ENCODE data around the gene PKIB. TPM values are rescaled to one million over a fixed set of nuclear protein-coding genes. Genes with fewer than 3 reads are reported as not detected.

PKIB gene, protein sequence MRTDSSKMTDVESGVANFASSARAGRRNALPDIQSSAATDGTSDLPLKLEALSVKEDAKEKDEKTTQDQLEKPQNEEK
- total RNA-seq (0.62 TPM), polyA plus RNA-seq (under 1 TPM in 3 of 4 donors, not detected in 1; 0.32 to 0.95 (median 0.72) TPM)

DNA sequence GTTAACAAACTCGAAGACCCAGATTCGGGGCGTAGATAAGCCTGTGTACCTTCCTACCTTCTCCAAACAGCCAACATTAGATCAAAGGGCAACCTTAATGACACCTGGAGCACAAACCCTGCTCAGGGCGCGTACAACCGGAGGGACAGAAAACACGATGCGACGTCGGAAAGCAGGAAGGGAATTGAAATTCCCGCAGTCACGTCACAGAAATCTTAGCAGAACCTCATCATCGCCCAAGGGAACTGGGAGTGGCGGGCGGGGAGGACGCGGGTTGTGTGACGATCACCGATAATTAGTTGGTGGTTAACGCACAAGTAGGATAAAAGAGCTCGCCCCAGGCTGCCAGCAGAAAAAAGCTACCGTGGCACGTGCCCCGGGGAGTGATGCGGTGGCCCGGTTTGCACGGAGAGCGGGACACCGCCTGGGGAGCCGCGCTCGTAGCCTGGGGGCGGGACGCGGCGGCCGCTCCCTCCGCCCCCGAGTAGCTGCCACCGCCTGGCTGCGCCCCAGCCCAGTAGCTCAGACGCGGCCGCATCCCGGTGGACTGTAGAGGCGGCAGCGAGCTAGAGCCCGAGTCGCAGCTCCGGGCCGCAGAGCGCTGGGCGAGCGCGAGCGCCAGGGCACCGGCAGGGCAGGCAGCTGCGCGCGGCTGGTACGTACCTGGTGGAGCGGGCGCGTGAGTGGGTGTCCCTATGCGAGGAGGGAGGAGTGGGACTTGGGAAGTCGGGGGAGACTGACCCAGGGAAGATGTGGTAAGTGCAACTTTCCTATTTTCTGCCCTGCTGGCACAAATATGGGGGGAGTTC, at the start of gene PKIB:
Gene PKIB (plus strand): TSS at position 525 of the 809 bp plus-strand sequence. CDS start 107,390 bp downstream, outside the sequence.
- ATAC-seq (ENCODE audit: low read depth in 2 of 2): peak; percentile 66 to 70
- Mint-ChIP-seq H3K4me3 (peak within 1 kb of the TSS; percentile 71 to 90 (median 80)), H3K9me3 (peaks cover 0 to 7% (median 1%) of the 10 kb centered on the region in 7 donors), H3K36me3 (no peaks in the 10 kb centered on the region), H3K27me3 (peaks cover 50% of the 10 kb centered on the region), H3K27ac (peak within 1 kb of the TSS in 2 of 3 donors; percentile 4 to 56), H3K4me1 (peaks cover 0 to 20% (median 11%) of the 10 kb centered on the region in 4 donors)
- peaks cover 24% of the 10 kb centered on the region for H3K27me3 ChIP-seq (ENCODE audit: control insufficient read depth, insufficient read depth, low read length)
- H3K4me3 ChIP-seq (ENCODE audit: low read depth, low read length): peak within 1 kb of the TSS; percentile 75
- peaks cover 15% of the 10 kb centered on the region for H3K4me1 ChIP-seq (ENCODE audit: control insufficient read depth, insufficient read depth, low read length, poor library complexity, severe bottlenecking)
- H3K9me3 ChIP-seq (ENCODE audit: control insufficient read depth in 2 of 2, low read length in 2 of 2): peaks cover 0 to 1% of the 10 kb centered on the region in 2 experiments
- DNase-seq: peak in 2 of 3 donors; percentile 2 to 53
- H3K27ac ChIP-seq (ENCODE audit: insufficient read depth, low read length, poor library complexity, severe bottlenecking): no peak within 1 kb of the TSS
- no peaks in the 10 kb centered on the region for H3K36me3 ChIP-seq (ENCODE audit: control insufficient read depth, insufficient read depth, low read length)

DNA sequence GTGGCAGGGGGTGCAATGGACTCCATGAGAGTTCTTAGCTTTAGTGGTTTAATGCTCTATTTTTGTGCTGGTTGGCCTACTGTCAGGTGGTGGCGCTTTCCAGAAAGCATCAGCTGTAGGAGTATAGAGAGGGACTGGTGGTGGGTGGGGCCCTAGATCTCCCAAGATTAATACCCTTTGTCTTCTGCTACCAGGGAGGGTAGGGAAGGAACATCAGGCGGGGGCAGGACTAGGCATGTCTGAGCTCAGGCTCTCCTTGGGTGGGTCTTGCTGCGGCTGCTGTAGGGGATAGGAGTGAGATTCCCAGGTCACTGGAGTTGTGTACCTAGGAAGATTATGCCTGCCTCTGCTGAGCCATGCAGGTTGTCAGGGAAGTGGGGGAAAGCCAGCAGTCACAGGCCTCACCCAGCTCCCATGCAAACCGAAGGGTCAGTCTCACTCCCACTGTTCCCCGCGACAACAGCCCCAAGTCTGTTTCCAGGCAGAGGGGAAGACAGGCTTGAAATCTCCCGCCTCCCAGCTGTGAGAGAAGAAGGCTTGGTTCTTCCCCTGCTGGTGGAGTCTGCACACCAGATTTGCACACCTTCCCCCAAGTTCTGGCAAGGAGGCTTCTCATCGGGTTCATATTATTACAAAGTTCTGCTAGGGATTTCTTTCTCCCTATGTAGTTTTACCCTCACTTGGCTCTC, 46.7 kb upstream of the PKIB start:
- Histone ChIP-seq H3K36me3 (ENCODE audit: control insufficient read depth, insufficient read depth, low read length) (no peaks in the 10 kb centered on the region), H3K27me3 (ENCODE audit: control insufficient read depth, insufficient read depth, low read length) (no peaks in the 10 kb centered on the region), H3K4me3 (ENCODE audit: low read depth, low read length) (no peak overlapping the region), H3K4me1 (ENCODE audit: control insufficient read depth, insufficient read depth, low read length, poor library complexity, severe bottlenecking) (no peaks in the 10 kb centered on the region), H3K9me3 (ENCODE audit: control insufficient read depth in 2 of 2, low read length in 2 of 2) (peaks cover 0 to 11% of the 10 kb centered on the region in 2 experiments), H3K27ac (ENCODE audit: insufficient read depth, low read length, poor library complexity, severe bottlenecking) (no peak overlapping the region)
- Mint-ChIP-seq H3K9me3 (peaks cover 0 to 15% (median 6%) of the 10 kb centered on the region in 7 donors), H3K4me3 (no peak overlapping the region), H3K27ac (no peak overlapping the region), H3K4me1 (no peaks in the 10 kb centered on the region), H3K36me3 (no peaks in the 10 kb centered on the region), H3K27me3 (no peaks in the 10 kb centered on the region)
- ATAC-seq (ENCODE audit: low read depth in 2 of 2) (no peak), DNase-seq (no peak)

DNA sequence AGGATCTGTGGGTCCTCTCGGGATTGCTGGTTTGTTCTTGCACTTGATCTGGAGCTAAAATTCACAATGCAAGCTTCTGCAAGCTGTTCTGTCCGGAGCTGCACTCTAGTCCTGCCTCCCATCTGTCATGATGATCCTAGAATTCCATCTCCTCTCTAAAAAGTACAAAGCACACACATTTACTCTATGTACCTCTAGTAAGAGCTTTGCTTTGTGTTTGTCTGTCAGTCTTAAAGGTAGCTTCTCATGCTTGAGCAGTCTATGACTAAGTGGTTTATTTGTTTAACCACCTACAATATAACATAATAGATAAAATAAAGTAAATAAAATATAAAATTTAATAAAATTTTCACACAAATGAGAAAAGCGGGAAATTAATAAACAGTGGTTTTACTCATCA, 46.0 kb upstream of the PKIB start:
- Histone ChIP-seq H3K9me3 (ENCODE audit: control insufficient read depth in 2 of 2, low read length in 2 of 2) (peaks cover 0 to 11% of the 10 kb centered on the region in 2 experiments), H3K4me1 (ENCODE audit: control insufficient read depth, insufficient read depth, low read length, poor library complexity, severe bottlenecking) (no peaks in the 10 kb centered on the region), H3K27me3 (ENCODE audit: control insufficient read depth, insufficient read depth, low read length) (no peaks in the 10 kb centered on the region), H3K36me3 (ENCODE audit: control insufficient read depth, insufficient read depth, low read length) (no peaks in the 10 kb centered on the region), H3K4me3 (ENCODE audit: low read depth, low read length) (no peak overlapping the region), H3K27ac (ENCODE audit: insufficient read depth, low read length, poor library complexity, severe bottlenecking) (no peak overlapping the region)
- Mint-ChIP-seq H3K27me3 (no peaks in the 10 kb centered on the region), H3K4me3 (no peak overlapping the region), H3K36me3 (no peaks in the 10 kb centered on the region), H3K9me3 (peaks cover 0 to 15% (median 6%) of the 10 kb centered on the region in 7 donors), H3K27ac (no peak overlapping the region), H3K4me1 (no peaks in the 10 kb centered on the region)
- ATAC-seq (ENCODE audit: low read depth in 2 of 2) (no peak), DNase-seq (no peak)

DNA sequence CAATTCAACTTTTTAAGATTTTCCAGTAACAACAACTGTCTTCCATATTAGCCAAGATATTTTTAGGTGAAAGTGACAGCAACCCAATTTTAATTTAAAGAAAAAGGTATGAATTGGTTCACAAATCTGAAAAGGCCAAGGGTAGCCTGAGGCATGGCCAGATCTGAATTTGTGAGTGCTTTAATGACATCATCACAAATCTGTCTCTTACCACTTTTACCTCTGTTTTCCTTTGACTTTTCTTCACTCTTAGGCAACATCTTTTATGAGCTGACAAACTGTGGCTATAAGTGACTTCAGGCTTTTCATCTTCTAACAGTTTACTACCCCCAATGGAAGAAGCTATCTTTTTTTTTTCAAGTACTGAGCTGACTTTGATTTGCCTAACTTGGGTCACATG, 44.5 kb upstream of the PKIB start:
- Histone ChIP-seq H3K36me3 (ENCODE audit: control insufficient read depth, insufficient read depth, low read length) (no peaks in the 10 kb centered on the region), H3K27me3 (ENCODE audit: control insufficient read depth, insufficient read depth, low read length) (no peaks in the 10 kb centered on the region), H3K4me1 (ENCODE audit: control insufficient read depth, insufficient read depth, low read length, poor library complexity, severe bottlenecking) (no peaks in the 10 kb centered on the region), H3K9me3 (ENCODE audit: control insufficient read depth in 2 of 2, low read length in 2 of 2) (peaks cover 0 to 11% of the 10 kb centered on the region in 2 experiments), H3K27ac (ENCODE audit: insufficient read depth, low read length, poor library complexity, severe bottlenecking) (no peak overlapping the region), H3K4me3 (ENCODE audit: low read depth, low read length) (no peak overlapping the region)
- no peaks in the 10 kb centered on the region for H3K4me1 Mint-ChIP-seq
- peaks cover 1 to 13% (median 4%) of the 10 kb centered on the region in 7 donors for H3K9me3 Mint-ChIP-seq
- no peak overlapping the region for H3K27ac Mint-ChIP-seq
- no peaks in the 10 kb centered on the region for H3K36me3 Mint-ChIP-seq
- H3K27me3 Mint-ChIP-seq: no peaks in the 10 kb centered on the region
- ATAC-seq (ENCODE audit: low read depth in 2 of 2) (no peak), DNase-seq (no peak)
- no peak overlapping the region for H3K4me3 Mint-ChIP-seq

DNA sequence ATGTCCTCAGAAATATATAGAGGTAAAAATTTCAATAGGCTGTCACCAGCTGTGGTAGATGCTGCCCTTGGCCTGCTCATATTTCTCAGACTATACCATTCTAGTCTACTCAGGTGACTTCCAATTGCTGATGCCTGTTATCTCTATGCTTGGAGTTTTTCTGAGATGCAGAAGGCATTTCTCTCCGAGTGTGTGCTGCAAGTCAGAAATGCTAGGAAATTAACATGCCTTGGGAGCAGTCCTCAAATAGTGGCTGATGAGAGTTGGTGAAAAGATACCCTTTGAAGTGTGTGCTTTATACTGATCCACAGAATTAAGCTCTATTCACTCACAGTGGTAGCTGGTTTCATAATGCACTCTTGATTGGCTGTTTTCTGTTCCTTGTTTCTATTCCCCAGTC, 43.2 kb upstream of the PKIB start:
- Histone ChIP-seq H3K4me3 (ENCODE audit: low read depth, low read length) (no peak overlapping the region), H3K27ac (ENCODE audit: insufficient read depth, low read length, poor library complexity, severe bottlenecking) (no peak overlapping the region), H3K27me3 (ENCODE audit: control insufficient read depth, insufficient read depth, low read length) (no peaks in the 10 kb centered on the region), H3K36me3 (ENCODE audit: control insufficient read depth, insufficient read depth, low read length) (no peaks in the 10 kb centered on the region), H3K4me1 (ENCODE audit: control insufficient read depth, insufficient read depth, low read length, poor library complexity, severe bottlenecking) (no peaks in the 10 kb centered on the region), H3K9me3 (ENCODE audit: control insufficient read depth in 2 of 2, low read length in 2 of 2) (peaks cover 0 to 10% of the 10 kb centered on the region in 2 experiments)
- Mint-ChIP-seq H3K4me3 (no peak overlapping the region), H3K27ac (no peak overlapping the region), H3K4me1 (no peaks in the 10 kb centered on the region), H3K36me3 (no peaks in the 10 kb centered on the region), H3K9me3 (peaks cover 0 to 12% (median 4%) of the 10 kb centered on the region in 7 donors), H3K27me3 (no peaks in the 10 kb centered on the region)
- ATAC-seq (ENCODE audit: low read depth in 2 of 2) (no peak), DNase-seq (no peak)

DNA sequence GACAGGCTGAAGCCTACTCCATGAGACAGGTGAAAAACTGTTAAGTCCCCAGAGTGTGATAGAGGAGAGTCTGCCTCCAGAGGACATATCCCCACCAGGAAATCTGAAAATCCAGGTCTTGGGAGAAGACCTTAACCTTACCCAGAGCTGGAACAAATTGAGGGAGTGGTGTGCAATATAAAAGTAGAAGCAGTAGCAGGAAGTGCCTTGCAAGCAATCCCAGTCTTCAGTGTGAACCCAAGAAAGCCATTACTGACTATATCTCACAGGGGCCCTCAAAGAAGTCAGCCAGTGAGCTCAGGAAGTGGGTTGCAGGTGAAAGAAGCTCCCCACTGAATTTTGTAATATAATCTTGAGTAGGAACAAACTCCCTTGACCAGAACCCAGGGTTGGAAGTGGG, 41.9 kb upstream of the PKIB start:
- H3K4me1 ChIP-seq (ENCODE audit: control insufficient read depth, insufficient read depth, low read length, poor library complexity, severe bottlenecking): no peaks in the 10 kb centered on the region
- no peak overlapping the region for H3K4me3 ChIP-seq (ENCODE audit: low read depth, low read length)
- H3K27me3 ChIP-seq (ENCODE audit: control insufficient read depth, insufficient read depth, low read length): no peaks in the 10 kb centered on the region
- peaks cover 0 to 2% of the 10 kb centered on the region in 2 experiments for H3K9me3 ChIP-seq (ENCODE audit: control insufficient read depth in 2 of 2, low read length in 2 of 2)
- no peaks in the 10 kb centered on the region for H3K36me3 ChIP-seq (ENCODE audit: control insufficient read depth, insufficient read depth, low read length)
- no peak overlapping the region for H3K27ac Mint-ChIP-seq
- ATAC-seq (ENCODE audit: low read depth in 2 of 2) (no peak), DNase-seq (no peak)
- no peaks in the 10 kb centered on the region for H3K27me3 Mint-ChIP-seq
- H3K36me3 Mint-ChIP-seq: no peaks in the 10 kb centered on the region
- H3K27ac ChIP-seq (ENCODE audit: insufficient read depth, low read length, poor library complexity, severe bottlenecking): no peak overlapping the region
- peaks cover 0 to 9% (median 4%) of the 10 kb centered on the region in 7 donors for H3K9me3 Mint-ChIP-seq
- H3K4me1 Mint-ChIP-seq: no peaks in the 10 kb centered on the region
- no peak overlapping the region for H3K4me3 Mint-ChIP-seq

DNA sequence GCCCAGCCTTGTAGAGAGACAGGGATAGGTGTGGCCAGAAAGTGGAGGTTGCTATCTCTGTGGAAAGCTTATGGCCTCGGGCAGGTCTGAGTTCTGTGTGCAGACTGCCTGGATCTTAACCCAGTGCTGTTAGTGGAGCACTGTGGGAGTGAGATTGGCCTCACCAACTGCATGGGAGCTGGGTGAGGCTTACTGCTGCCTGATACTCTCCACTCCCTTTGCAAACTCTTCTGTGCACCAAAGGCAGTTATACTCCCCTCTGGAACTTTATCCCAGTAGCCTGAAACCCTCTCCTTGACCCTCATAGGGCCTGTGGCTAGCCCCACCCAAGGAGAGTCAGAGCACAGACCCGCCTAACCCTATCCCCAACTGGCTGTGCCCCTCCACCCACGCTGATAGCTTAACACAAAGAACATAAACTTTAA, 41.4 kb upstream of the PKIB start:
- no peaks in the 10 kb centered on the region for H3K27me3 ChIP-seq (ENCODE audit: control insufficient read depth, insufficient read depth, low read length)
- H3K9me3 Mint-ChIP-seq: peaks cover 1 to 10% (median 6%) of the 10 kb centered on the region in 7 donors
- no peak for DNase-seq
- no peaks in the 10 kb centered on the region for H3K36me3 Mint-ChIP-seq
- no peaks in the 10 kb centered on the region for H3K36me3 ChIP-seq (ENCODE audit: control insufficient read depth, insufficient read depth, low read length)
- H3K9me3 ChIP-seq (ENCODE audit: control insufficient read depth in 2 of 2, low read length in 2 of 2): no peaks in the 10 kb centered on the region
- no peak overlapping the region for H3K27ac ChIP-seq (ENCODE audit: insufficient read depth, low read length, poor library complexity, severe bottlenecking)
- H3K27me3 Mint-ChIP-seq: no peaks in the 10 kb centered on the region
- no peak overlapping the region for H3K4me3 ChIP-seq (ENCODE audit: low read depth, low read length)
- no peaks in the 10 kb centered on the region for H3K4me1 Mint-ChIP-seq
- no peak for ATAC-seq (ENCODE audit: low read depth in 2 of 2)
- H3K4me1 ChIP-seq (ENCODE audit: control insufficient read depth, insufficient read depth, low read length, poor library complexity, severe bottlenecking): no peaks in the 10 kb centered on the region
- H3K27ac Mint-ChIP-seq: no peak overlapping the region
- no peak overlapping the region for H3K4me3 Mint-ChIP-seq

Measured in CD4-positive, CD25-positive, alpha-beta regulatory T cell (primary cell).